ENCODE data around the gene TGFBR3L. TPM values are rescaled to one million over a fixed set of nuclear protein-coding genes. Genes with fewer than 3 reads are reported as not detected.

TGFBR3L gene
- total and polyA plus RNA-seq, 2 of the 13 experiments (the other 11 are each of a cell fraction or from before 2014, with no cell fraction given): 0.20 to 1.0 TPM

- TF ChIP-seq RBM22 (optimal IDR thresholded peaks at IDR 0.05; ENCODE audit: low read length): no peak
- no peak for TF ChIP-seq REPIN1 (CRISPR knock-in tag; IDR thresholded peaks at IDR 0.05; ENCODE audit: borderline replicate concordance, low read depth)
- TF ChIP-seq TERF1 (CRISPR knock-in tag; IDR thresholded peaks at IDR 0.05): no peak
- no peak for TF ChIP-seq KDM5A (IDR thresholded peaks at IDR 0.05; ENCODE audit: borderline replicate concordance, low read length)
- TF ChIP-seq ZMYM4 (CRISPR knock-in tag; IDR thresholded peaks at IDR 0.05): no peak
- TF ChIP-seq, protein P1, sequence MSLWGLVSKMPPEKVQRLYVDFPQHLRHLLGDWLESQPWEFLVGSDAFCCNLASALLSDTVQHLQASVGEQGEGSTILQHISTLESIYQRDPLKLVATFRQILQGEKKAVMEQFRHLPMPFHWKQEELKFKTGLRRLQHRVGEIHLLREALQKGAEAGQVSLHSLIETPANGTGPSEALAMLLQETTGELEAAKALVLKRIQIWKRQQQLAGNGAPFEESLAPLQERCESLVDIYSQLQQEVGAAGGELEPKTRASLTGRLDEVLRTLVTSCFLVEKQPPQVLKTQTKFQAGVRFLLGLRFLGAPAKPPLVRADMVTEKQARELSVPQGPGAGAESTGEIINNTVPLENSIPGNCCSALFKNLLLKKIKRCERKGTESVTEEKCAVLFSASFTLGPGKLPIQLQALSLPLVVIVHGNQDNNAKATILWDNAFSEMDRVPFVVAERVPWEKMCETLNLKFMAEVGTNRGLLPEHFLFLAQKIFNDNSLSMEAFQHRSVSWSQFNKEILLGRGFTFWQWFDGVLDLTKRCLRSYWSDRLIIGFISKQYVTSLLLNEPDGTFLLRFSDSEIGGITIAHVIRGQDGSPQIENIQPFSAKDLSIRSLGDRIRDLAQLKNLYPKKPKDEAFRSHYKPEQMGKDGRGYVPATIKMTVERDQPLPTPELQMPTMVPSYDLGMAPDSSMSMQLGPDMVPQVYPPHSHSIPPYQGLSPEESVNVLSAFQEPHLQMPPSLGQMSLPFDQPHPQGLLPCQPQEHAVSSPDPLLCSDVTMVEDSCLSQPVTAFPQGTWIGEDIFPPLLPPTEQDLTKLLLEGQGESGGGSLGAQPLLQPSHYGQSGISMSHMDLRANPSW (CRISPR knock-in tag; IDR thresholded peaks at IDR 0.05; ENCODE audit: borderline replicate concordance): no peak
- TF ChIP-seq ZNF790 (CRISPR knock-in tag; IDR thresholded peaks at IDR 0.05; ENCODE audit: borderline replicate concordance): no peak
- TF ChIP-seq TFDP1 (CRISPR knock-in tag; IDR thresholded peaks at IDR 0.05; ENCODE audit: borderline replicate concordance): no peak
- TF ChIP-seq POLR2AphosphoS2 (IDR thresholded peaks at IDR 0.05; ENCODE audit: low read depth, low read length): no peak
- TF ChIP-seq NCOA1 (CRISPR knock-in tag; IDR thresholded peaks at IDR 0.05): no peak
- TF ChIP-seq ZNF329 (CRISPR knock-in tag; IDR thresholded peaks at IDR 0.05; ENCODE audit: low read depth): no peak
- TF ChIP-seq GPN1 (CRISPR knock-in tag; IDR thresholded peaks at IDR 0.05; ENCODE audit: borderline replicate concordance): no peak
- Histone ChIP-seq H3K4me3 (replicated peaks in 1 of 3; ENCODE audit: insufficient read depth in 1 of 3, low read depth in 2 of 3, low read length in 3 of 3) (no peak overlapping the region), H2AFZ (ENCODE audit: low read length) (no peak overlapping the region), H3K79me2 (ENCODE audit: insufficient read depth, low read length) (no peaks in the 10 kb centered on the region), H4K20me1 (ENCODE audit: insufficient read depth, low read length) (peaks cover 5% of the 10 kb centered on the region; the same call in 1 of the 2 replicates), H3K9me3 (ENCODE audit: low read length) (no peaks in the 10 kb centered on the region), H3K4me2 (ENCODE audit: low read depth, low read length) (no peak overlapping the region), H3K27me3 (ENCODE audit: control insufficient read depth in 1 of 2, insufficient read depth in 2 of 2, low read length in 2 of 2) (no peaks in the 10 kb centered on the region; a peak in 1 of 5 replicates), H3K36me3 (replicated peaks in 1 of 2; ENCODE audit: control insufficient read depth in 1 of 2, insufficient read depth in 2 of 2, low read length in 2 of 2) (peaks cover 6 to 10% of the 10 kb centered on the region in 2 experiments; a peak in 2 of 5 replicates), H3K9ac (ENCODE audit: insufficient read depth, low read depth, low read length) (no peak overlapping the region), H3K4me1 (ENCODE audit: insufficient read depth, low read length) (peaks cover 8% of the 10 kb centered on the region), H3K27ac (ENCODE audit: extremely low read length, insufficient read depth, low read length) (no peak overlapping the region)
- in situ Hi-C loops (cut with HindIII; ENCODE audit: extremely low pct_ligation_motif_present, low pct_unique_long_range_greater_than_20kb): loop anchor here (5.0 kb wide), 1 partner anchor 72 kb away; no protein-coding TSS in a partner anchor
- BruUV-seq (replicated peaks): no TSS peak
- intact Hi-C loops (cut with micrococcal nuclease; ENCODE audit: unreplicated experiment): loop anchor here (2.0 kb wide), 1 partner anchor 71 kb away; no protein-coding TSS in a partner anchor
- DNase-seq (ENCODE audit: low spot score) (no peak), ATAC-seq (no peak), FAIRE-seq (no peak)
- CTCF ChIA-PET (ENCODE audit: low intra/inter-chr PET ratio, low total read pairs): interaction anchor here (1.2 to 2.7 kb wide), 2 partner anchors 56 to 71 kb away, joined by 4 to 28 read pairs; no protein-coding TSS in a partner anchor
- WGBS (ENCODE audit: low lambda C conversion rate): 83% methylated on average over 8 of the region's 12 CpGs
- POLR2A ChIA-PET: interaction anchor here (0.5 kb wide), 1 partner anchor 27 kb away, joined by 3 read pairs; no protein-coding TSS in a partner anchor
Observed at GRCh38 chr19:7924241-7924640, 9.6 kb downstream of the TGFBR3L start.

Measured in HepG2 (cell line).